GM12865 (cell line): Measurements from ENCODE around the gene LLGL2.
"Not testable (repeated sequence)": the region's sequence is repeated elsewhere in the genome, so short reads cannot be mapped to it uniquely, and the experiment has no call there.

Experiments used
- DNase-seq: peaks from one replicate; pipeline ENCODE4 v3.0.0; 2010; ENCODE audit warnings: low read depth
- H3K4me3 ChIP-seq: 2 replicates; pipeline ENCODE4 v1.5.1; 2011; ENCODE audit warnings: mild to moderate bottlenecking, low read depth, low read length, control low read depth
- CTCF ChIP-seq: IDR thresholded peaks from 2 replicates; pipeline ENCODE4 v1.5.1; 2011; ENCODE audit warnings: low read length, control low read depth, low read depth, inconsistent platforms; ENCODE audit not compliant: insufficient read depth; ENCODE audit errors: missing control alignments

The LLGL2 gene, protein sequence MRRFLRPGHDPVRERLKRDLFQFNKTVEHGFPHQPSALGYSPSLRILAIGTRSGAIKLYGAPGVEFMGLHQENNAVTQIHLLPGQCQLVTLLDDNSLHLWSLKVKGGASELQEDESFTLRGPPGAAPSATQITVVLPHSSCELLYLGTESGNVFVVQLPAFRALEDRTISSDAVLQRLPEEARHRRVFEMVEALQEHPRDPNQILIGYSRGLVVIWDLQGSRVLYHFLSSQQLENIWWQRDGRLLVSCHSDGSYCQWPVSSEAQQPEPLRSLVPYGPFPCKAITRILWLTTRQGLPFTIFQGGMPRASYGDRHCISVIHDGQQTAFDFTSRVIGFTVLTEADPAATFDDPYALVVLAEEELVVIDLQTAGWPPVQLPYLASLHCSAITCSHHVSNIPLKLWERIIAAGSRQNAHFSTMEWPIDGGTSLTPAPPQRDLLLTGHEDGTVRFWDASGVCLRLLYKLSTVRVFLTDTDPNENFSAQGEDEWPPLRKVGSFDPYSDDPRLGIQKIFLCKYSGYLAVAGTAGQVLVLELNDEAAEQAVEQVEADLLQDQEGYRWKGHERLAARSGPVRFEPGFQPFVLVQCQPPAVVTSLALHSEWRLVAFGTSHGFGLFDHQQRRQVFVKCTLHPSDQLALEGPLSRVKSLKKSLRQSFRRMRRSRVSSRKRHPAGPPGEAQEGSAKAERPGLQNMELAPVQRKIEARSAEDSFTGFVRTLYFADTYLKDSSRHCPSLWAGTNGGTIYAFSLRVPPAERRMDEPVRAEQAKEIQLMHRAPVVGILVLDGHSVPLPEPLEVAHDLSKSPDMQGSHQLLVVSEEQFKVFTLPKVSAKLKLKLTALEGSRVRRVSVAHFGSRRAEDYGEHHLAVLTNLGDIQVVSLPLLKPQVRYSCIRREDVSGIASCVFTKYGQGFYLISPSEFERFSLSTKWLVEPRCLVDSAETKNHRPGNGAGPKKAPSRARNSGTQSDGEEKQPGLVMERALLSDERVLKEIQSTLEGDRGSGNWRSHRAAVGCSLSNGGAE

DNA sequence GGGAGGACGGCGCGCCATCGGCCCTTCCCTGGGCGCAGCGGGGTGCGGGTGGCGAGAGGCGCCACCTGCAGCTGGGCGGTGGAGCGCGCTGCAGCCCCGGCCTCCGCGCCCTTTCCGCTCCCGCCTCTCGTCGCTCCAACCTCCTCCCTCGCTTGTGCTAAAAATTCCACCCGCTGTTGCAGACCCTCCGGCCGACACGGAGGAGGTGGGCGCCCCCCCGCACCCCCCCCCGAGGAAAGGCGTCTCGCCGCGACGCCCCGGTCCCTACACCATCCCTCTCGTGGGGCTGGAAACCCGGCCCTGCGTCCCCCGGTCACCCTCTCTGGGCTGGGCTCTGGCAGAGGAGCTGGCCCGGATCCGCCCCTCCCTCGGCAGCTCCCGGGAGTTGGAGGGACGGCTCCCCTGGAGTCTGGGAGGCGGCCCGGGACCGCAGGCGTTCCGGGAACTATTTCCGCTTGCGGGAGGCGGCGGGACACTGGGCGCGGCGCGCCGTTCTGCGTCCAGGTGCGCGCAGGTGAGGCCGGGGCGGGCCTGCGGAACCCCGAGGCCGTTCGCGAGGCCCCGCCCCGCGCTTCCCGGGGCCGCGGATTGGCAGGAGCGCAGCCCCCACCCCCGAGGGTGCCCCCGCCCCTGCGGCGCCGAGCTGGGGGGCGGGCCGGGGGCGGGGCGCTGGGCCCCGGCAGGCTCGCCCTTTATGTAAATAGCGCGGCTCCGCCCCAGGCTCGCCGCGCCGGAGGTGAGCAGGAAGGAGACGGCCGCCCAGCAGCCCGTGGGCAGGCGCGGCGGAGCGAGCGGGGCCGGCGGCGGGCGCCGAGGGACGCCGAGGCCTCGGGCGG lies at the start of gene LLGL2:
Gene LLGL2 (plus strand): TSS at position 728 of the 836 bp plus-strand sequence. CDS start 17,730 bp downstream, outside the sequence.
- TF ChIP-seq CTCF, result peak; percentile 34
- DNase-seq, result peak; percentile 84
- H3K4me3 ChIP-seq, result peak within 1 kb of the TSS; percentile 63

DNA sequence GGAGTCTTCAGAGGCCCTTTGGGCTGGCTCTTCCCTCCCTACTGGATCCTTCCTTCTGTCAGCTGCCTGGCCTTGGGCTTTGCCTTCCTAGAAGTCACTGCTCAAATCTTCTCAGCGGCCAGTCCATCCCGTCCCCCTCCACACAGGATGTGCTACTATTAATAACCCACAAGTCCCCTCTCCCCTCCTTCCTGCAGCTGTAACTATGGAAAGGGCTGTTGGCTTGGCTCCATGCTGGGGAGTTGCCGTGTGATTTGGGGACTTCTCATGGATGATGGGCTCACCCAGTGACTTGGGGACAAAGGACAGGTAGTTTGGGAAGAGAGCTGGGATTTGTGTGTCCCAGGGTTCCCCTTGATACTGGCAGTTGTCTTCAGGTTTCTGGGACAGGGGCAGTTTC lies 49.6 kb upstream of the LLGL2 start:
- TF ChIP-seq CTCF, result no peak
- H3K4me3 ChIP-seq, result no peak overlapping the region
- DNase-seq, result no peak

GRCh38 chr17:75476271-75476671 lies 49.2 kb upstream of the LLGL2 start:
- DNase-seq, result no peak
- no peak overlapping the region for H3K4me3 ChIP-seq
- TF ChIP-seq CTCF, result no peak

DNA sequence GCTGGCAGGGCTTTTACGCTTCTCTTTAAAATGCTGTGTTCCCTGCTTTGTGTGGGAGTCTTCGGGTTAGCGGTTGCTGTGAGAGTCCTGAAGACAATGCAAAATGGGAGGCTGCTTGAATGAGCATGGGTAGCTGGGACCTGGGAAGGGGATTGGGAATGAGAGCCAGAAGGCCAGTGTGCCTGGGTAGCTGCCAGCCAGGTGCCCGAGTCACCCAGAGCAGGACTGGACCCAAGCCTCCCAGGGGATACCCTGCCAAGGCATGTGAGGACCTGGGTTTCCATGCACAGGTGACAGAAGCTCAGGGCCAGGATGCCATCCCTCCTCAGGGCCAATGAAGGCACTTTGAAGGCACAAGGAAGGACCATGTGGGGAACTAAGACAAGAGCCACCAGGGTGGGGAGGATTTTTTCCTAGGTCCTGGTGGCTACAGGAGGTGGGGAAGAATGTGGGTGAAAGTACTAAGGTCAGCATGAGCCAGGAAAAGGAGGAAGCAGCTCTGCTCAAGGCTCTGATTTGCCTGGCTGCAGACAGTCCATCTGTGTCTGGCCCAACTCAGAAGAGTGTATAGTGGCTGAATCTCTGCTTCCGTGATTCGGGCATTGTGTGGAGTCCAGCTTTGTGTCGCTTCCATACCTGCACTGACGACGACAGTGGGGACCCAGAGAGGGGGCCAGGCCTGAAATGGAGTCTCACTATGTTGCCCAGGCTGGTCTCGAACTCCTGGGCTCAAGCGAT lies 48.6 kb upstream of the LLGL2 start:
- no peak overlapping the region for H3K4me3 ChIP-seq
- TF ChIP-seq CTCF, result no peak
- no peak for DNase-seq

DNA sequence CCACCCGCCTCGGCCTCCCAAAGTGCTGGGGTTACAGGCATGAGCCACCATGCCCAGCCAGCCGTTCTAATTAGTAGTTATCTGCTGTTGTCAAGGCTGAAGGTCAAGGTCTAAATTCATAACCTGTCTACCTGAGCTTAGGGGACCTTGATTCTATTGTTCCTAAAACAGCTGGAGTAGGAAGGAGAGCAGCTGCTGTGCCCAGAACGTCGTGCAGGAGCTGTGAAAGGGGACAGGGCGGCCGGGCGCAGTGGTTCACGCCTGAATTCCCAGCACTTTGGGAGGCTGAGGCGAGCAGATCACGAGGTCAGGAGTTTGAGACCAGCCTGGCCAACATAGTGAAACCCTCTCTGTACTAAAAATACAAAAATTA lies 48.0 kb upstream of the LLGL2 start:
- H3K4me3 ChIP-seq, DNase-seq: not testable (repeated sequence)

DNA sequence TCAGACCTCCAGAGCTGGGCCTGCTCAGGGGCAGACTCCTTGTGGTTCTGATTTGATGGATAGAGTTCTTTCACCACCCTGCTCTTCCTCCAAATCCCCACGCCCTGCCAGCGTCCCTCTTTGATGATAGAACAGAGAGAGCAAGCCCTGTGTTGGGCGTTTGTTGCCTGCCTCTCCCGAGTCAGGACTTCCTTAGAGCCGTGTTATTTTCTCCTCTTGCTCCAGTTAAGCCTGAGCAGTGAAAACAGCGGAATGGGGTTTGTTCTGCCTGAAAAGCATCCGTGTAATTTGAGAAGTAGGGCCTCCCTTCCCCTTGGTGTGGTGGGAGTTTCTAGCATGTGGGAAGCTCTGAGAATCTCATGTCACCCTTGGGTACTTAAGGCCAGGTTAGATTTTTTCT lies 47.0 kb upstream of the LLGL2 start:
- TF ChIP-seq CTCF, result no peak
- no peak for DNase-seq

More for the DNA sequence above, 47.0 kb upstream of the LLGL2 start:
- H3K4me3 ChIP-seq, result no peak overlapping the region
